ENCODE results near the gene MED13. TPM values are rescaled to one million over a fixed set of nuclear protein-coding genes. Genes with fewer than 3 reads are reported as not detected.

The MED13 gene
- total RNA-seq, 1 experiment from 2014 or later = 96.0 TPM

DNA sequence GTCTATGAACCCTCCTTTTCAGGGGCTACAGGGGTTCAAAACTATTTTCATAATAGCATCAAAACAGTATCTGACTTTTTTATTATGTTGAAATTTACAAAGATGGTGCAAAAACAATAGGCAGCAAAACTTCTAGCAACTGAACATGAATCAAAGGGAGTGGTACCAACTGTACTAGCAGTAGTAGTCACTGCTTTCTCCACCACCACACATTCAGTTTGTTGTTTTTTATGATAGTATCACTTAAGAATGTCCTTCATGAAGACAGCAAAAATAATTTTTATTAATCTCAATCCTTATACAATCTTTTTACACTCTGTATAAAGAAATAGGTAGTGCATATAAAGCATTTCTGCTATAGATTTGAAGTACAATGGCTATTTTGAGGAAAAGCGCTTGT lies 47.6 kb downstream of the MED13 start (continued):
- TF ChIP-seq, protein P1, sequence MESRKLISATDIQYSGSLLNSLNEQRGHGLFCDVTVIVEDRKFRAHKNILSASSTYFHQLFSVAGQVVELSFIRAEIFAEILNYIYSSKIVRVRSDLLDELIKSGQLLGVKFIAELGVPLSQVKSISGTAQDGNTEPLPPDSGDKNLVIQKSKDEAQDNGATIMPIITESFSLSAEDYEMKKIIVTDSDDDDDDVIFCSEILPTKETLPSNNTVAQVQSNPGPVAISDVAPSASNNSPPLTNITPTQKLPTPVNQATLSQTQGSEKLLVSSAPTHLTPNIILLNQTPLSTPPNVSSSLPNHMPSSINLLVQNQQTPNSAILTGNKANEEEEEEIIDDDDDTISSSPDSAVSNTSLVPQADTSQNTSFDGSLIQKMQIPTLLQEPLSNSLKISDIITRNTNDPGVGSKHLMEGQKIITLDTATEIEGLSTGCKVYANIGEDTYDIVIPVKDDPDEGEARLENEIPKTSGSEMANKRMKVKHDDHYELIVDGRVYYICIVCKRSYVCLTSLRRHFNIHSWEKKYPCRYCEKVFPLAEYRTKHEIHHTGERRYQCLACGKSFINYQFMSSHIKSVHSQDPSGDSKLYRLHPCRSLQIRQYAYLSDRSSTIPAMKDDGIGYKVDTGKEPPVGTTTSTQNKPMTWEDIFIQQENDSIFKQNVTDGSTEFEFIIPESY (IDR thresholded peaks at IDR 0.05; ENCODE audit: extremely low read depth, insufficient replicate concordance, low read length) = no peak
- TF ChIP-seq, protein P2, sequence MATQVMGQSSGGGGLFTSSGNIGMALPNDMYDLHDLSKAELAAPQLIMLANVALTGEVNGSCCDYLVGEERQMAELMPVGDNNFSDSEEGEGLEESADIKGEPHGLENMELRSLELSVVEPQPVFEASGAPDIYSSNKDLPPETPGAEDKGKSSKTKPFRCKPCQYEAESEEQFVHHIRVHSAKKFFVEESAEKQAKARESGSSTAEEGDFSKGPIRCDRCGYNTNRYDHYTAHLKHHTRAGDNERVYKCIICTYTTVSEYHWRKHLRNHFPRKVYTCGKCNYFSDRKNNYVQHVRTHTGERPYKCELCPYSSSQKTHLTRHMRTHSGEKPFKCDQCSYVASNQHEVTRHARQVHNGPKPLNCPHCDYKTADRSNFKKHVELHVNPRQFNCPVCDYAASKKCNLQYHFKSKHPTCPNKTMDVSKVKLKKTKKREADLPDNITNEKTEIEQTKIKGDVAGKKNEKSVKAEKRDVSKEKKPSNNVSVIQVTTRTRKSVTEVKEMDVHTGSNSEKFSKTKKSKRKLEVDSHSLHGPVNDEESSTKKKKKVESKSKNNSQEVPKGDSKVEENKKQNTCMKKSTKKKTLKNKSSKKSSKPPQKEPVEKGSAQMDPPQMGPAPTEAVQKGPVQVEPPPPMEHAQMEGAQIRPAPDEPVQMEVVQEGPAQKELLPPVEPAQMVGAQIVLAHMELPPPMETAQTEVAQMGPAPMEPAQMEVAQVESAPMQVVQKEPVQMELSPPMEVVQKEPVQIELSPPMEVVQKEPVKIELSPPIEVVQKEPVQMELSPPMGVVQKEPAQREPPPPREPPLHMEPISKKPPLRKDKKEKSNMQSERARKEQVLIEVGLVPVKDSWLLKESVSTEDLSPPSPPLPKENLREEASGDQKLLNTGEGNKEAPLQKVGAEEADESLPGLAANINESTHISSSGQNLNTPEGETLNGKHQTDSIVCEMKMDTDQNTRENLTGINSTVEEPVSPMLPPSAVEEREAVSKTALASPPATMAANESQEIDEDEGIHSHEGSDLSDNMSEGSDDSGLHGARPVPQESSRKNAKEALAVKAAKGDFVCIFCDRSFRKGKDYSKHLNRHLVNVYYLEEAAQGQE (IDR thresholded peaks at IDR 0.05; ENCODE audit: low read depth) = no peak
- TF ChIP-seq RAD21 (IDR thresholded peaks at IDR 0.05; ENCODE audit: low read depth) (no peak), FOSL1 (IDR thresholded peaks at IDR 0.05; ENCODE audit: low read depth) (no peak), SRF (IDR thresholded peaks at IDR 0.05; ENCODE audit: low read depth) (no peak)

DNA sequence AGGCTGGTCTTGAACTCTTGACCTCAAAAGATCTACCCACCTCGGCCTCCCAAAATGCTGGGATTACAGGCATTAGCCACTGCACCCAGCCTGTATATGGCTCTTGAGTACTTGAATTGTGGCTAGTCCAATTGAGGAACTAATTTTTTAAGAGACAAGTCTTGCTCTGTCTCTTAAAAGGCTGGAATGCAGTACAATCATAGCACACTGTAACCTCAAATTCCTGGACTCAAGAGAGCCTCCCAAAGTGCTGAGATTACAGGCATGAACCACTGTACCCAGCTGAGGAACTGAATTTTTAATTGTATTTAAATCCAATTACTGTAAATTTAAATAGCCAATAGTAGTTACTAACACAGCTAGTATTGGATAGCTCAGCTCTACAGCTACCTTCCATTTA lies 50.6 kb downstream of the MED13 start:
- H3K27ac ChIP-seq (ENCODE audit: low read depth, low read length) = no peak overlapping the region
- intact Hi-C loops (cut with micrococcal nuclease) = no loop called here
- no TSS peak for BruUV-seq (replicated peaks)
- no peak overlapping the region for H3K4me2 ChIP-seq (ENCODE audit: low read length)
- TF ChIP-seq SRF (IDR thresholded peaks at IDR 0.05; ENCODE audit: low read depth) = no peak
- no peak for TF ChIP-seq RAD21 (IDR thresholded peaks at IDR 0.05; ENCODE audit: low read depth)
- no peak for TF ChIP-seq EZH2phosphoT487 (IDR thresholded peaks at IDR 0.05; ENCODE audit: borderline replicate concordance)
- no peak for TF ChIP-seq CBX3 (IDR thresholded peaks at IDR 0.05; ENCODE audit: low read depth)
- TF ChIP-seq SIN3A (IDR thresholded peaks at IDR 0.05; ENCODE audit: low read depth) = no peak
- TF ChIP-seq POLR2AphosphoS5 (IDR thresholded peaks at IDR 0.05; ENCODE audit: low read depth, low read length) = no peak
- no peak for TF ChIP-seq EGR1 (IDR thresholded peaks at IDR 0.05; ENCODE audit: low read depth)
- no peak for TF ChIP-seq CEBPB (IDR thresholded peaks at IDR 0.05; ENCODE audit: low read depth)
- no peak for TF ChIP-seq ZFX (IDR thresholded peaks at IDR 0.05)
- TF ChIP-seq FOSL1 (IDR thresholded peaks at IDR 0.05; ENCODE audit: low read depth) = no peak
- TF ChIP-seq, protein P3, sequence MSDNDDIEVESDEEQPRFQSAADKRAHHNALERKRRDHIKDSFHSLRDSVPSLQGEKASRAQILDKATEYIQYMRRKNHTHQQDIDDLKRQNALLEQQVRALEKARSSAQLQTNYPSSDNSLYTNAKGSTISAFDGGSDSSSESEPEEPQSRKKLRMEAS (IDR thresholded peaks at IDR 0.05) = no peak
- peaks cover 21 to 31% of the 10 kb centered on the region in 2 experiments for H3K36me3 ChIP-seq (ENCODE audit: control insufficient read depth in 1 of 2, insufficient read depth in 2 of 2, low read length in 2 of 2)
- RAD21 ChIA-PET (ENCODE audit: low non-redundant PET in 1 of 2, low total read pairs in 2 of 2, uncharacterized antibody in 2 of 2, unreplicated experiment in 2 of 2) = no interaction called here
- H2AFZ ChIP-seq (ENCODE audit: low read depth, low read length, poor library complexity, severe bottlenecking) = no peak overlapping the region
- DNase-seq (ENCODE audit: low read depth, low spot score) (no peak), ATAC-seq (no peak)
- peaks cover 11% of the 10 kb centered on the region; the same call in 1 of the 2 replicates for H4K20me1 ChIP-seq (ENCODE audit: insufficient read depth)
- POLR2A ChIA-PET = no interaction called here
- H3K4me3 ChIP-seq (replicated peaks in 1 of 2; ENCODE audit: low read depth in 1 of 2, low read length in 2 of 2) = no peak overlapping the region
- H3K9me2 ChIP-seq (ENCODE audit: insufficient read depth) = no peaks in the 10 kb centered on the region
- H3K9ac ChIP-seq (ENCODE audit: low read length) = no peak overlapping the region
- H3K4me1 ChIP-seq (ENCODE audit: control insufficient read depth in 1 of 2, insufficient read depth in 2 of 2, low read length in 2 of 2) = peaks cover 0 to 6% of the 10 kb centered on the region in 2 experiments; a peak in 1 of 4 replicates
- CTCF ChIA-PET = no interaction called here
- no peaks in the 10 kb centered on the region for H3K27me3 ChIP-seq (ENCODE audit: insufficient read depth, low read length)
- H3K9me3 ChIP-seq (ENCODE audit: control insufficient read depth in 1 of 2, insufficient read depth in 1 of 2, low read depth in 1 of 2, low read length in 2 of 2) = no peaks in the 10 kb centered on the region
- H3K79me2 ChIP-seq (ENCODE audit: insufficient read depth, low read length) = peaks cover 84% of the 10 kb centered on the region

Measured in HCT116 (cell line).